Gastroesophageal sphincter (tissue), 4 donors: ENCODE data around the gene MBTPS1. TPM values are rescaled to one million over a fixed set of nuclear protein-coding genes. Genes with fewer than 3 reads are reported as not detected.
A peak's percentile ranks its signal among the peaks of the same experiment; 100 is the strongest.

Experiments used
- ATAC-seq: fragments of 150-250 bp; one replicate; pipeline ENCODE4 v1.9.1; 2016; ENCODE audit warnings: mild to moderate bottlenecking, moderate library complexity
- H3K27ac ChIP-seq, 4 donors: fragments of 200-600 bp; sonication (generic) in 3 of 4; 1 replicate in 3 of 4; 2 replicates in 1 of 4; pipeline ENCODE4 v1.5.1; 2016 to 2019
- H3K27me3 ChIP-seq: fragments of 200-600 bp; sonication (generic); one replicate; pipeline ENCODE4 v1.5.1; 2019
- H3K36me3 ChIP-seq, 2 donors: fragments of 200-600 bp; sonication (generic); one replicate each; pipeline ENCODE4 v1.5.1; 2019; ENCODE audit warnings: control low read depth in 1 of 2
- H3K4me1 ChIP-seq, 3 donors: fragments of 200-600 bp; sonication (generic); 1 replicate in 2 of 3; 2 replicates in 1 of 3; pipeline ENCODE4 v1.5.1; 2016 to 2019; ENCODE audit warnings: control low read depth in 2 of 3
- H3K4me3 ChIP-seq, 2 donors: fragments of 200-600 bp; sonication (generic); one replicate each; pipeline ENCODE4 v1.5.1; 2019; ENCODE audit warnings: mild to moderate bottlenecking in 1 of 2, moderate library complexity in 1 of 2
- H3K9me3 ChIP-seq, 3 donors: fragments of 200-600 bp; sonication (generic); one replicate each; pipeline ENCODE4 v1.5.1; 2017 to 2019; ENCODE audit warnings: control low read depth in 2 of 3
- EP300 ChIP-seq: sonication (generic); formaldehyde crosslinking; IDR thresholded peaks from one replicate; pipeline ENCODE4 v1.6.1; 2017; ENCODE audit warnings: antibody characterized with exemption, mild to moderate bottlenecking
- POLR2A ChIP-seq, 2 donors: fragments of 450-650 bp; IDR thresholded peaks; one replicate each; pipeline ENCODE4 v1.6.1; 2017; ENCODE audit warnings: antibody characterized with exemption in 2 of 2, mild to moderate bottlenecking in 2 of 2, moderate library complexity in 1 of 2
- POLR2AphosphoS5 ChIP-seq: sonication (generic); formaldehyde crosslinking; IDR thresholded peaks from one replicate; pipeline ENCODE4 v1.6.1; 2017; ENCODE audit warnings: antibody characterized with exemption
- WGBS, 2 donors: methylation state at CpG; one replicate each; pipeline ENCODE4 v1.1.5; 2018; ENCODE audit warnings: low coverage in 1 of 2; 5-methylcytosine and 5-hydroxymethylcytosine counted together
- total RNA-seq, 4 donors: library from RNA; depleted of rRNA; stranded (reverse); fragments of >200 nt; gene quantifications; one replicate each; pipeline ENCODE4 v1.1.0, GENCODE V29; 2016
- TF ChIP-seq, protein P1 (sequence below), 4 experiments: fragments of 200-600 bp in 2 of 4; fragments of 450-650 bp in 2 of 4; sonication (generic) in 1 of 4; IDR thresholded peaks; one replicate each; pipeline ENCODE4 v1.5.1; 2017 to 2019; ENCODE audit warnings: antibody characterized with exemption in 4 of 4, mild to moderate bottlenecking in 2 of 4, moderate library complexity in 2 of 4

The MBTPS1 gene
- total RNA-seq, 4 donors from 2014 or later, result 84.0 to 98.6 (median 90.9) TPM

DNA sequence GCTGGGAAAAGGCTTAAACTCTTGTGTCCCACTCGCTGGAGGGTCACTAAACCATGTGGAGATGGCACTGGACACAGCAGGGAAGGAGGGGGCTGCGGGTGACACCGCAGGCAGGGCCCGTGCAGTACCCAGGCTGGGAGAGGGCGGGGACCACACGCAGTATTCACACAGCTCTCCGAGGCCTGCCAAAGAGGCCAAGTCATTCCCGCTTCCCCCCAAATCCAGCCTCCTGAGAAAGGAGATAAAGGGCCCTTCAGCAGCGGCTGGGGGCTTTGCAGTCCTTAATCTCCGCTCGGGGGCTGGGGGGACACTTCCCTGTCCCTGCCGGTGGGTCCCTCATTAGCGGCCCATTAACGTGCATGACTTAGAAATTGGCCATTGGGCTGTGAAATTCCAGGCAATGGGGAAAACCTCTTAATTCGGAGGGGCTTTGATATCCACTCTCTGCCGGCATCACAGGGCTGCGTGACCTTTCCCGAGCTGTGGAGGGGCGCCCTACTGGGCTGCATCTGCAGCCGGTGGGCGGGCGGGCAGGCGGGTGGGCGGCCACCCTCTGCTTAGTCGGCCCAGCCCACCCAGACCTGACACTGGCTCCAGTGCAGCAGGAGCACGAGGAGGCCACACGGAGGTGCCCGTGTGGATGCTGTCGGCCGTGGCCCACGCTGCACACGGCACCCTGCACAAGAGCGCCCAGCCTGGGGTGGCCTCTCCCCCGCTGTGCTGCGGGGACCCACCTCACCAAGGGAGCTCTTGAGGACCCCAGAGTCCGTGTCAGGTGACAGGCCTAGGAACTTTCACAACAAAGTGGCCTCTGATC, 71.5 kb downstream of the MBTPS1 start:
- Histone ChIP-seq H3K9me3 (no peaks in the 10 kb centered on the region), H3K27me3 (peaks cover 16% of the 10 kb centered on the region), H3K27ac (no peak overlapping the region), H3K4me3 (no peak overlapping the region), H3K4me1 (peaks cover 0 to 8% (median 0%) of the 10 kb centered on the region in 3 donors), H3K36me3 (peaks cover 0 to 32% of the 10 kb centered on the region in 2 donors)
- WGBS, 2 donors, result 37% methylated on average over 5 of the region's 36 CpGs; no CpG with 5 or more reads in 1 of the 2 donors
- TF ChIP-seq POLR2A (IDR thresholded peaks at IDR 0.05) (no peak), EP300 (no peak), POLR2AphosphoS5 (no peak)
- TF ChIP-seq, protein P1, sequence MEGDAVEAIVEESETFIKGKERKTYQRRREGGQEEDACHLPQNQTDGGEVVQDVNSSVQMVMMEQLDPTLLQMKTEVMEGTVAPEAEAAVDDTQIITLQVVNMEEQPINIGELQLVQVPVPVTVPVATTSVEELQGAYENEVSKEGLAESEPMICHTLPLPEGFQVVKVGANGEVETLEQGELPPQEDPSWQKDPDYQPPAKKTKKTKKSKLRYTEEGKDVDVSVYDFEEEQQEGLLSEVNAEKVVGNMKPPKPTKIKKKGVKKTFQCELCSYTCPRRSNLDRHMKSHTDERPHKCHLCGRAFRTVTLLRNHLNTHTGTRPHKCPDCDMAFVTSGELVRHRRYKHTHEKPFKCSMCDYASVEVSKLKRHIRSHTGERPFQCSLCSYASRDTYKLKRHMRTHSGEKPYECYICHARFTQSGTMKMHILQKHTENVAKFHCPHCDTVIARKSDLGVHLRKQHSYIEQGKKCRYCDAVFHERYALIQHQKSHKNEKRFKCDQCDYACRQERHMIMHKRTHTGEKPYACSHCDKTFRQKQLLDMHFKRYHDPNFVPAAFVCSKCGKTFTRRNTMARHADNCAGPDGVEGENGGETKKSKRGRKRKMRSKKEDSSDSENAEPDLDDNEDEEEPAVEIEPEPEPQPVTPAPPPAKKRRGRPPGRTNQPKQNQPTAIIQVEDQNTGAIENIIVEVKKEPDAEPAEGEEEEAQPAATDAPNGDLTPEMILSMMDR (IDR thresholded peaks at IDR 0.05), result no peak
- no peak for ATAC-seq

DNA sequence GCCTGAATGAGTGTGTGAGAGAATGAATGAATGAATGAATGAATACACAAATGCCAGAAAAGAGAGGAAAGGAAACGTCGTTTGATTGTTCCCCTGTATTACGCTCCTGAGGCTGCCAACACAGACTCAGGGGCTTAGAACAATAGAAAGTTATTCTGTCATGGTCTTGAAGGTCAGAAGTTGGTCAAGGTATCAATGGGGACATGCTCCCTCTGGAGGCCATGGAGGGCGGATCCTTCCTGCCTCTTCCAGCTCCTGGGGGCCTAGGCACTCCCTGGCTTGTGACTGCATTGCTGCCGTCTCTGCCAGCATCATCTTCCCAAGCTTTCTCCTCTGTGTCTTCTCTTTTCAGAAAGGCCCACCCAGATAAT, 72.6 kb downstream of the MBTPS1 start:
- TF ChIP-seq, protein P1 (IDR thresholded peaks at IDR 0.05), result peak in 1 of 4 experiments; percentile 19
- no peak for TF ChIP-seq POLR2A (IDR thresholded peaks at IDR 0.05)
- no peak for TF ChIP-seq POLR2AphosphoS5
- no peak for TF ChIP-seq EP300
- no peak overlapping the region for H3K27ac ChIP-seq
- no peak for ATAC-seq
- H3K27me3 ChIP-seq, result peaks cover 20% of the 10 kb centered on the region
- no peaks in the 10 kb centered on the region for H3K9me3 ChIP-seq
- H3K4me1 ChIP-seq, result peaks cover 0 to 1% (median 0%) of the 10 kb centered on the region in 3 donors
- peaks cover 0 to 21% of the 10 kb centered on the region in 2 donors for H3K36me3 ChIP-seq
- 47 to 59% methylated on average over 4 to 5 of the region's 5 CpGs for WGBS, 2 donors
- H3K4me3 ChIP-seq, result no peak overlapping the region

DNA sequence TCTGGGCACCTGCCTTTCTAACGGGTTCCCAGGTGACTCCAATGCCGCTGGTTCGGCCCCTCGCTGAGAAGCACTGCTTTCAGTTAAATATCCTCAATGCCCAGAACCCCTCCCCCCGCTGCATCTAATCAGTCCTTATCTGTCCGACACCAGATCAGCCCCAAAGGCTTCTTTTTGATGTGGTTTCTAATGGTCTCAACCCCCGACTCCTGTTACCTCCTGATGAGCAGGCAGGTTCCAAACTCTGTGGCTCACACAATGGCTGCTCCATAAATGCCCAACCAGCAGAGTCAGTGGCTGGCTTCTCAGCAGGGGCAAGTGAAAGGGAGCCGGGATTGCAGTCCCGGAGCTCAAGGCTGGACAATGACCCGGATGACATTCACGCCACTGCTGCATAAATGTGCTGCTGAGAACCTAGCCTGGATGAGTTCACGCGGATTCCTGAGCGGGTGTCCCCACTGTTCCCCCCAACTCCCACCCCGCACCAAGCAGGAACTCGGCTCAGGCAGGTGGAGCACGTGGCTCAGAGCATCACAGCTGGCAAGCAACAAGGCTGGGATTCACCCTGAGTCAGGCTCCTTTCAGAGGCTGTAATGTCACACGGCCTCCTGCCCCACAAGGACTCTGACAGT, 73.1 kb downstream of the MBTPS1 start:
- H3K9me3 ChIP-seq, result no peaks in the 10 kb centered on the region
- 50% methylated on average over 4 of the region's 18 CpGs; no CpG with 5 or more reads in 1 of the 2 donors for WGBS, 2 donors
- no peak for TF ChIP-seq POLR2AphosphoS5
- TF ChIP-seq, protein P1 (IDR thresholded peaks at IDR 0.05), result no peak
- TF ChIP-seq EP300, result no peak
- no peak for TF ChIP-seq POLR2A (IDR thresholded peaks at IDR 0.05)
- no peaks in the 10 kb centered on the region for H3K4me1 ChIP-seq
- peaks cover 0 to 16% of the 10 kb centered on the region in 2 donors for H3K36me3 ChIP-seq
- no peak overlapping the region for H3K27ac ChIP-seq
- H3K4me3 ChIP-seq, result no peak overlapping the region
- H3K27me3 ChIP-seq, result peaks cover 23% of the 10 kb centered on the region
- no peak for ATAC-seq

DNA sequence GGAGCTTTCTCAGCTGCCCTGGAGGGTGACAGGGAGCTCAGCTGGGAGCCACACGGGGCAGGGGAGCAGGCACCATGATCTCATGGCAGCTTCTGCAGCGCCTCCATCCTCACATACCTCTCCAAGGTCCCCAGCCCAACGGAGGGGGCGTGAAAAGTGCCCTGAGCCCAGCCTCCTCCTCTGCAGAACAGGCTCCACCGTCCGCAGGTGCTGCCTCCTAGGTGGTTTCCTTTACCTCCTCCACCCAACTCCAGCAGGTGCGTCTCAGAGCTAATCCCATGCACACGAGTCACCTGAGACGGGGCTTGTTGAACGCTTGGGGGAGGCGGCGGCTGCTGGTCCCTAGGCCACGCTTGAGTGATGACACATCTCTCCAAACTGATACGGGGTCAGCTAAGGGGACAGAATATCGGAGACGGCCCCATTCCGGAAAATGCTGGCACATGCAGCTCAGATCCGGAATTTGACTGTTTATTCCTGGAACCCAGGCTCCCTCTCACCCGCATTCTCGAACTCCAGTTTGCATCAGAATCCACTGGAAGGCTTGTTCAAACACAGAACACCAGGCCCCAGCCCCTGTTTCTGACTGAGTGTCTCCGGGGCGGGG, 73.8 kb downstream of the MBTPS1 start:
- no peak for TF ChIP-seq POLR2AphosphoS5
- TF ChIP-seq, protein P1 (IDR thresholded peaks at IDR 0.05), result no peak
- TF ChIP-seq POLR2A (IDR thresholded peaks at IDR 0.05), result no peak
- no peak for TF ChIP-seq EP300
- H3K4me3 ChIP-seq, result no peak overlapping the region
- H3K36me3 ChIP-seq, result peaks cover 0 to 10% of the 10 kb centered on the region in 2 donors
- no peaks in the 10 kb centered on the region for H3K9me3 ChIP-seq
- WGBS, 2 donors, result 73% methylated on average over 7 of the region's 22 CpGs; no CpG with 5 or more reads in 1 of the 2 donors
- no peak for ATAC-seq
- H3K27ac ChIP-seq, result no peak overlapping the region
- H3K27me3 ChIP-seq, result peaks cover 29% of the 10 kb centered on the region
- no peaks in the 10 kb centered on the region for H3K4me1 ChIP-seq
